Upper lobe of left lung (tissue), 6 donors: ENCODE measurements around the gene UBE4A. TPM values are rescaled to one million over a fixed set of nuclear protein-coding genes. Genes with fewer than 3 reads are reported as not detected.

Source experiments
- ATAC-seq, 2 donors: fragments of 200-7000 bp; cut with Tn5 transposase; one replicate each; pipeline ENCODE4 v1.9.1; 2022; ENCODE audit warnings: mild to moderate bottlenecking in 2 of 2, moderate library complexity in 2 of 2; ENCODE audit not compliant: low FRiP score in 2 of 2
- DNase-seq, 2 donors: peaks; one replicate each; pipeline ENCODE4 v3.0.0-alpha.2; 2019 to 2020
- H3K27ac ChIP-seq, 4 donors: fragments of 200-600 bp; sonication (generic); one replicate each; pipeline ENCODE4 v1.5.1; 2016 to 2019
- H3K27me3 ChIP-seq, 4 donors: fragments of 200-600 bp; sonication (generic); one replicate each; pipeline ENCODE4 v1.5.1; 2017 to 2019
- H3K36me3 ChIP-seq, 4 donors: fragments of 200-600 bp; sonication (generic); one replicate each; pipeline ENCODE4 v1.5.1; 2016 to 2019
- H3K4me1 ChIP-seq, 4 donors: fragments of 200-600 bp; sonication (generic); one replicate each; pipeline ENCODE4 v1.5.1; 2018 to 2019
- H3K4me3 ChIP-seq, 4 donors: fragments of 200-600 bp; sonication (generic); one replicate each; pipeline ENCODE4 v1.5.1; 2017 to 2019; ENCODE audit warnings: mild to moderate bottlenecking in 2 of 4, moderate library complexity in 1 of 4
- H3K9me3 ChIP-seq, 4 donors: fragments of 200-600 bp; sonication (generic); one replicate each; pipeline ENCODE4 v1.5.1; 2018 to 2019
- EP300 ChIP-seq, 4 donors: sonication (generic); formaldehyde crosslinking; IDR thresholded peaks; one replicate each; pipeline ENCODE4 v1.5.1; 2017; ENCODE audit warnings: antibody characterized with exemption in 4 of 4, control low read depth in 2 of 4
- POLR2A ChIP-seq, 4 donors: fragments of 450-650 bp; IDR thresholded peaks; one replicate each; pipeline ENCODE4 v1.5.1; 2016 to 2017; ENCODE audit warnings: antibody characterized with exemption in 4 of 4, mild to moderate bottlenecking in 2 of 4
- POLR2AphosphoS5 ChIP-seq, 2 donors: sonication (generic); formaldehyde crosslinking; IDR thresholded peaks; one replicate each; pipeline ENCODE4 v1.5.1; 2017; ENCODE audit warnings: antibody characterized with exemption in 2 of 2
- WGBS, 2 donors: methylation state at CpG; one replicate each; pipeline ENCODE4 v1.1.5; 2017 to 2018; 5-methylcytosine and 5-hydroxymethylcytosine counted together
- total RNA-seq, 6 donors: library from RNA; depleted of rRNA in 4 of 6; stranded (reverse); fragments of >200 nt in 4 of 6; gene quantifications; one replicate each; pipeline versions ENCODE4 v1.1.0 to v1.2.1, GENCODE V29; 2016 to 2021
- TF ChIP-seq, protein P1 (sequence below), 6 experiments: fragments of 450-650 bp in 4 of 6; fragments of 200-600 bp in 2 of 6; sonication (generic) in 2 of 6; IDR thresholded peaks; one replicate each; pipeline ENCODE4 v1.5.1; 2016 to 2019; ENCODE audit warnings: antibody characterized with exemption in 6 of 6
- donor health status: DM: no; HTN: no; CAD: no; lungs with moderate emphysema.
- donor health status: DM: no; HTN: yes; CAD: no; lungs with severe emphysema.

UBE4A gene
- total RNA-seq, 6 donors from 2014 or later: 22.5 to 49.2 (median 38.2) TPM

DNA sequence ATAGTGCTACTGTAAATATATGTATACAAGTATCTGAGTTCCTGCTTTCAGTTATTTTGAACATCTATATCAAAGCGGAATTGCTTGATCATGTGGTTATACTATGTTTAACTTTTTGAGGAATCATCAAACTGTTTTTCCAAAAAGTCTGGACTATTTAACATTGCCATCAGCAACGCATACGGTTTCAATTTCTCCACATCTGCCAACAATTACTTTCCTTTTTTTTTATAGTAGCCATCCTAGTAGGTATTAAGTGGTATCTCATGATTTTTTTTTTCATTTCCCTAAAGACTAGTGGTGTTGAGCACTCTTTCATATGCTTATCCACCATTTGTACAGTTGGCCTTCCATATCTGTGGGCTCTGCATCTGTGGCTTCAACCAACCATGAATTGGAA, 1.3 kb upstream of the UBE4A start:
- Histone ChIP-seq H3K36me3 (no peaks in the 10 kb centered on the region), H3K4me3 (no peak overlapping the region), H3K9me3 (no peaks in the 10 kb centered on the region), H3K27ac (no peak overlapping the region), H3K27me3 (no peaks in the 10 kb centered on the region), H3K4me1 (peaks cover 19 to 28% (median 21%) of the 10 kb centered on the region in 4 donors)
- 50 to 86% methylated on average over 3 of the region's 3 CpGs for WGBS, 2 donors
- DNase-seq: no peak
- TF ChIP-seq, protein P1, sequence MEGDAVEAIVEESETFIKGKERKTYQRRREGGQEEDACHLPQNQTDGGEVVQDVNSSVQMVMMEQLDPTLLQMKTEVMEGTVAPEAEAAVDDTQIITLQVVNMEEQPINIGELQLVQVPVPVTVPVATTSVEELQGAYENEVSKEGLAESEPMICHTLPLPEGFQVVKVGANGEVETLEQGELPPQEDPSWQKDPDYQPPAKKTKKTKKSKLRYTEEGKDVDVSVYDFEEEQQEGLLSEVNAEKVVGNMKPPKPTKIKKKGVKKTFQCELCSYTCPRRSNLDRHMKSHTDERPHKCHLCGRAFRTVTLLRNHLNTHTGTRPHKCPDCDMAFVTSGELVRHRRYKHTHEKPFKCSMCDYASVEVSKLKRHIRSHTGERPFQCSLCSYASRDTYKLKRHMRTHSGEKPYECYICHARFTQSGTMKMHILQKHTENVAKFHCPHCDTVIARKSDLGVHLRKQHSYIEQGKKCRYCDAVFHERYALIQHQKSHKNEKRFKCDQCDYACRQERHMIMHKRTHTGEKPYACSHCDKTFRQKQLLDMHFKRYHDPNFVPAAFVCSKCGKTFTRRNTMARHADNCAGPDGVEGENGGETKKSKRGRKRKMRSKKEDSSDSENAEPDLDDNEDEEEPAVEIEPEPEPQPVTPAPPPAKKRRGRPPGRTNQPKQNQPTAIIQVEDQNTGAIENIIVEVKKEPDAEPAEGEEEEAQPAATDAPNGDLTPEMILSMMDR (IDR thresholded peaks at IDR 0.05): no peak
- no peak for TF ChIP-seq EP300 (IDR thresholded peaks at IDR 0.05)
- no peak for TF ChIP-seq POLR2AphosphoS5 (IDR thresholded peaks at IDR 0.05)
- no peak for TF ChIP-seq POLR2A (IDR thresholded peaks at IDR 0.05)
- no peak for ATAC-seq

DNA sequence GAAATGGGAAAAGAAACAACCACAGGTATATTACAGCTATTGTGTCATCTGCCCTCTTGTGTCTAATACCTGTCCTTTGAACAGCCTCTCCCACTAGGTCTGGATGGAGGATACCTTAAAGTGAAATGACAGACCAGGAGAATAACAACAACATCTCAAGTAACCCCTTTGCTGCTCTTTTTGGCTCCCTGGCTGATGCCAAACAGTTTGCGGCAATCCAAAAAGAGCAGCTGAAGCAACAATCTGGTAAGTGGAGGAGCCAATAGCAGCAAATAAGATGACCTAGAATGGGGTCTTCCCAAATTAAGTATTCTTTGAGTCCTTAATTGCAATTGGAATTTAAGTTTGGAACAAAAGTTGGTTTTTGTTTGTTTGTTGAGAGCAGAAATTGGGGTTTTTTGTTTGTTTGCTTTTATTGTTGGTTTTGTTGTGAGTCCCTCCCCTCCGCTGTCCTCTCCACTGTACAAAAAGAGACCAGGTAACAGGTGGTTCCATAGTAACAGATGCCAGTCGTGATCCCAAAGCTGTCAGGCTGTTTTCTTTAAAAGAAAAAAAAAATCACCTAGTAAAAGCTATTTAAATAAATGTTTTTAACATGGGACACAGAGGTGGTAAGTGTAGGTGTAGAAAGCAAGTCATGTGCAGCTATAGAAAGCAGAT, 5.7 kb downstream of the UBE4A start:
- peaks cover 19 to 54% (median 41%) of the 10 kb centered on the region in 4 donors for H3K36me3 ChIP-seq
- peaks cover 15 to 26% (median 19%) of the 10 kb centered on the region in 4 donors for H3K4me1 ChIP-seq
- H3K27me3 ChIP-seq: no peaks in the 10 kb centered on the region
- 95 to 97% methylated on average over 3 of the region's 3 CpGs for WGBS, 2 donors
- H3K9me3 ChIP-seq: no peaks in the 10 kb centered on the region
- TF ChIP-seq EP300 (IDR thresholded peaks at IDR 0.05): no peak
- no peak for TF ChIP-seq POLR2A (IDR thresholded peaks at IDR 0.05)
- TF ChIP-seq, protein P1 (IDR thresholded peaks at IDR 0.05): no peak
- no peak for TF ChIP-seq POLR2AphosphoS5 (IDR thresholded peaks at IDR 0.05)
- no peak for DNase-seq
- no peak overlapping the region for H3K27ac ChIP-seq
- no peak for ATAC-seq
- H3K4me3 ChIP-seq: no peak overlapping the region

DNA sequence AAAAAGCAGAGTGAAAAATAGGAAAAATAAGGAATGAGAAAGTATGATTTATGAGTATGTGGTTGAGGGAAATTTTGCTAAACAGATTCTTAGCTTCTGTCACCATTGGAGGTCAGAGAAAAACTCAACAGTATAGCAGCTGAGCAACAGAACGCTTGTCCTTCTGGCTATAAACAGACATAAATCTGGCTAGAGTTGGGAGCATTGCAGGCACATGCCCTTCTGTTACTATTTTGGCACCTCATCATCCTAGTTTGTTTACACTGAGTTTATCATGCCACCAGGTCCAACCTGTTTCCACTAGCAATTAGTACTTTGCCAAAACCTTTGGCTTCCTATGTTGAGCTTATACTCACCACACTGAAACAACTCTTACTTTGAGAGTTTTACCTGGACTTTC, 6.9 kb downstream of the UBE4A start:
- ATAC-seq: no peak
- Histone ChIP-seq H3K9me3 (no peaks in the 10 kb centered on the region), H3K36me3 (peaks cover 31 to 66% (median 52%) of the 10 kb centered on the region in 4 donors), H3K4me1 (peaks cover 4 to 14% (median 7%) of the 10 kb centered on the region in 4 donors), H3K4me3 (no peak overlapping the region), H3K27ac (no peak overlapping the region), H3K27me3 (no peaks in the 10 kb centered on the region)
- no peak for DNase-seq
- WGBS, 2 donors: 63 to 79% methylated on average over 1 of the region's 1 CpG
- no peak for TF ChIP-seq POLR2A (IDR thresholded peaks at IDR 0.05)

DNA sequence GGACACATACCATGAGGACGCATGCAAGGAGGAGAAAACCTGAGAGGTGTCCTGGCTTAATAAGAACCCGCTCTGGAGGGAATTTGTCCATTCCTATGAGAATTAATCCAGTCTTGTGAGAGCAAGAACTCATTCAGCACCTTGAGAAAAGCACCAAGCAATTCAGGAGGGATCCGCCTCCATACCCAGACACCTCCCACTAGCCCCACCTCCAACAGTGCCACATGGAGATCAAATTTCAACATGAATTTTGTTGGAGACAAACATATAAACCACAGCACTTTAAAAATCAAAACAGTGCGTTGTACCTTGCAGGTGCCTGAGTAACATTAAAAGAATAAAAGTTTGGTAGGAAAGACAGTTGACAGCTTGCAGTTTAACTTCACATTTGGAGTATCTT, 11.4 kb downstream of the UBE4A start:
- no peaks in the 10 kb centered on the region for H3K4me1 ChIP-seq
- 93 to 94% methylated on average over 4 of the region's 4 CpGs for WGBS, 2 donors
- H3K36me3 ChIP-seq: peaks cover 65 to 100% (median 86%) of the 10 kb centered on the region in 4 donors
- no peaks in the 10 kb centered on the region for H3K9me3 ChIP-seq
- no peak overlapping the region for H3K4me3 ChIP-seq
- TF ChIP-seq EP300 (IDR thresholded peaks at IDR 0.05) (no peak), POLR2A (IDR thresholded peaks at IDR 0.05) (no peak), POLR2AphosphoS5 (IDR thresholded peaks at IDR 0.05) (no peak)
- TF ChIP-seq, protein P1 (IDR thresholded peaks at IDR 0.05): no peak
- no peak overlapping the region for H3K27ac ChIP-seq
- H3K27me3 ChIP-seq: no peaks in the 10 kb centered on the region
- no peak for ATAC-seq
- DNase-seq: no peak

DNA sequence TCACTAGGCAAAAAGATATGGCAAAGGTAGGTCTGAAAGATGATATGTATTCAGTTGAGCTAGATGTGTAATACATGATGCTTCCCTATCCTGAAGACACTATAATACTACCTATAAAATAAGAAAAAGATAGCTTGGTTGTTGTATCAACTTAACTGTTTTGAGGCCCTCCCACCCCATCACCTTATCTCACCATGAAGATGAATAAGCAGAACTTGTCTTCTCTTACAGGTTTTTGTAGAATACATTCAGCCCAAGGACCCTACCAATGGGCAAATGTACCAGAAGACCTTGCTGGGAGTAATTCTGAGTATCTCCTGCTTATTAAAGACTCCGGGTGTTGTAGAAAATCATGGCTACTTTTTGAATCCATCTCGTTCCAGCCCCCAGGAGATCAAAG, 13.9 kb downstream of the UBE4A start:
- ATAC-seq (no peak), DNase-seq (no peak)
- no peaks in the 10 kb centered on the region for H3K9me3 ChIP-seq
- TF ChIP-seq, protein P1 (IDR thresholded peaks at IDR 0.05): no peak
- no peak for TF ChIP-seq POLR2A (IDR thresholded peaks at IDR 0.05)
- no peak for TF ChIP-seq POLR2AphosphoS5 (IDR thresholded peaks at IDR 0.05)
- TF ChIP-seq EP300 (IDR thresholded peaks at IDR 0.05): no peak
- H3K4me1 ChIP-seq: no peaks in the 10 kb centered on the region
- no peak overlapping the region for H3K27ac ChIP-seq
- H3K36me3 ChIP-seq: peaks cover 84 to 100% (median 89%) of the 10 kb centered on the region in 4 donors
- 89 to 98% methylated on average over 2 of the region's 2 CpGs for WGBS, 2 donors
- no peaks in the 10 kb centered on the region for H3K27me3 ChIP-seq
- no peak overlapping the region for H3K4me3 ChIP-seq
